Activated naive CD4-positive, alpha-beta T cell treated with anti-CD3 and anti-CD28 coated beads, Interleukin-2, amount 50 U/mL, for 24 hours (primary cell): ENCODE data around the gene DYRK1A.

Experiments
- H3K27ac Mint-ChIP-seq: one replicate; pipeline ENCODE4 v1.8.0; 2021; ENCODE audit warnings: mild to moderate bottlenecking, mixed read lengths
- H3K27me3 Mint-ChIP-seq: one replicate; pipeline ENCODE4 v1.8.0; 2021; ENCODE audit warnings: mixed read lengths
- H3K36me3 Mint-ChIP-seq: one replicate; pipeline ENCODE4 v1.8.0; 2021; ENCODE audit warnings: mixed read lengths
- H3K4me1 Mint-ChIP-seq: one replicate; pipeline ENCODE4 v1.8.0; 2021; ENCODE audit warnings: mixed read lengths
- H3K4me3 Mint-ChIP-seq: one replicate; pipeline ENCODE4 v1.8.0; 2021; ENCODE audit warnings: mild to moderate bottlenecking, mixed read lengths
- H3K9me3 Mint-ChIP-seq: one replicate; pipeline ENCODE4 v1.8.0; 2021; ENCODE audit warnings: mixed read lengths

Gene DYRK1A

DNA sequence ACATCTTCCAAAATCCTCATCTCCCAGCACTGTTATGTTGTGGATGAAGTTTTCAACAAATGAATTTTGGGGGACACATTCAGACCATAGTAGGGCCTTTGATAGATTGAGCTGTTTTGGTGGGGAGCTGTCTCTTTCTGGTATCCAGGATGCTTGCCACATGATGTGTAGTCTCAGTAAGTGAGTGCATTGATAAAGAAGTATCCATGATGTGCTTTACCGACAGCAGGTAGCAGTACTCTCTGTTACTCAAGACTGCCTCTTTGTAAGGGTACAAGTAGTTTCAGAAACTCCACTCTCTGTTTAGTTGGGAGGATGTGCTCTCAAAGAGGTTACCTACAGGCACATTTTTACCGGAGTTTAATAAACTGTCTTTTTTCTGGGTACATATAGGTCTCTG is 26.5 kb downstream of the DYRK1A start:
- no peaks in the 10 kb centered on the region for H3K9me3 Mint-ChIP-seq
- peaks cover 86% of the 10 kb centered on the region for H3K4me1 Mint-ChIP-seq
- peak overlapping the region; percentile 47 for H3K4me3 Mint-ChIP-seq
- H3K27me3 Mint-ChIP-seq, result no peaks in the 10 kb centered on the region
- H3K36me3 Mint-ChIP-seq, result no peaks in the 10 kb centered on the region
- H3K27ac Mint-ChIP-seq, result peak overlapping the region; percentile 69

DNA sequence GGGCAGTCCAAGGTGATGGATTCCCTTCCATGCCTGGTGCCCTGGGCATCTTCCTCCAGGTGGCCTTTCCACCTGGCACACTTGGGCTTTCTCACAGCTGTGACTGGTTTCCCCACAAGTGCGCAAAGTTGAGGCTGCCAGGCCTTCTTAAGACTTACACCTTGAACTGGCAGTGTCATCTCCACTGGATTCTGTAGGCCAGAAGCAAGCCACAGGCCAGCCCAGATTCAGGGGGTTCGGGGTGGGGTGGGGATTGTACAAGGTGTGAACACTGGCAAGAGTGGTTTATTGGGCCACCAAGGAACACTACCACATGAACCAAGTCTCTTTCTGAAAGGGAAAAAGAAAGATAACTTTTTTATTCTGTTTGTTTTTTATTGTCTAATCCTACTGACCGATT is 27.2 kb downstream of the DYRK1A start:
- Mint-ChIP-seq H3K9me3 (no peaks in the 10 kb centered on the region), H3K36me3 (no peaks in the 10 kb centered on the region), H3K27me3 (no peaks in the 10 kb centered on the region), H3K4me3 (no peak overlapping the region), H3K27ac (no peak overlapping the region), H3K4me1 (peaks cover 89% of the 10 kb centered on the region)

- Mint-ChIP-seq H3K27me3 (no peaks in the 10 kb centered on the region), H3K36me3 (peaks cover 1% of the 10 kb centered on the region), H3K4me3 (peak overlapping the region; percentile 47), H3K9me3 (no peaks in the 10 kb centered on the region), H3K27ac (peak overlapping the region; percentile 91), H3K4me1 (peaks cover 92% of the 10 kb centered on the region)
Observed at GRCh38 chr21:37395961-37396360, 29.4 kb downstream of the DYRK1A start.

- Mint-ChIP-seq H3K9me3 (no peaks in the 10 kb centered on the region), H3K4me1 (peaks cover 92% of the 10 kb centered on the region), H3K27ac (peak overlapping the region; percentile 35), H3K4me3 (peak overlapping the region; percentile 7), H3K36me3 (peaks cover 1% of the 10 kb centered on the region), H3K27me3 (no peaks in the 10 kb centered on the region)
Observed at GRCh38 chr21:37396855-37397254, 30.3 kb downstream of the DYRK1A start.

DNA sequence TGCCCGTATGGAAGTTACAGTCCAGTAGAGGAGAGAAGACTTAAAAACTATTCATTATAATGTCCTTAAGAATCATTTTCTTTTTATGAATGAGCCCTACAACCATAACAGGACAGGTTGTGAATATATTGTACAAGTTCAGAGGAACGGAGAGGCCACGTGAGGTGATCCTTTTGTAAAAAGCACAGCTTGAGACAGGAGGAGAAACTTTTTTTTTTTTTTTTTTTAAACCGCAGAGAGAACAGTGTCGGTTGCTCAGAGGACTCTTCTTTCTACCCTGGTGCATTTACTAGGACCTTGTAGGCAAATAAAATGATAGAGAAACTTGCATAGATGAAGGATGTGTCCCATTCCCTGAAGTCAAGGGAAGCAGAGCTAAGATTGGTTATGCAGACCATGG is 32.1 kb downstream of the DYRK1A start:
- H3K27ac Mint-ChIP-seq, result peak overlapping the region; percentile 82
- H3K27me3 Mint-ChIP-seq, result no peaks in the 10 kb centered on the region
- peaks cover 8% of the 10 kb centered on the region for H3K36me3 Mint-ChIP-seq
- no peaks in the 10 kb centered on the region for H3K9me3 Mint-ChIP-seq
- peaks cover 93% of the 10 kb centered on the region for H3K4me1 Mint-ChIP-seq
- H3K4me3 Mint-ChIP-seq, result peak overlapping the region; percentile 69

GRCh38 chr21:37402251-37402867 is 35.8 kb downstream of the DYRK1A start:
- H3K9me3 Mint-ChIP-seq, result no peaks in the 10 kb centered on the region
- H3K4me1 Mint-ChIP-seq, result peaks cover 97% of the 10 kb centered on the region
- H3K36me3 Mint-ChIP-seq, result peaks cover 8% of the 10 kb centered on the region
- no peaks in the 10 kb centered on the region for H3K27me3 Mint-ChIP-seq
- H3K4me3 Mint-ChIP-seq, result peak overlapping the region; percentile 20
- H3K27ac Mint-ChIP-seq, result peak overlapping the region; percentile 80

GRCh38 chr21:37405629-37406028 is 39.1 kb downstream of the DYRK1A start:
- peaks cover 14% of the 10 kb centered on the region for H3K36me3 Mint-ChIP-seq
- H3K27ac Mint-ChIP-seq, result peak overlapping the region; percentile 1

GRCh38 chr21:37407719-37408420 is 41.3 kb downstream of the DYRK1A start:
- Mint-ChIP-seq H3K27ac (peak overlapping the region; percentile 89), H3K4me1 (peaks cover 90% of the 10 kb centered on the region), H3K36me3 (peaks cover 8% of the 10 kb centered on the region), H3K9me3 (no peaks in the 10 kb centered on the region), H3K4me3 (peak overlapping the region; percentile 56), H3K27me3 (no peaks in the 10 kb centered on the region)

More at GRCh38 chr21:37405629-37406028, 39.1 kb downstream of the DYRK1A start:
- peaks cover 93% of the 10 kb centered on the region for H3K4me1 Mint-ChIP-seq
- peak overlapping the region; percentile 4 for H3K4me3 Mint-ChIP-seq
- no peaks in the 10 kb centered on the region for H3K9me3 Mint-ChIP-seq
- H3K27me3 Mint-ChIP-seq, result no peaks in the 10 kb centered on the region

- H3K4me1 Mint-ChIP-seq, result peaks cover 90% of the 10 kb centered on the region
- peak overlapping the region; percentile 68 for H3K4me3 Mint-ChIP-seq
- no peaks in the 10 kb centered on the region for H3K9me3 Mint-ChIP-seq
- peaks cover 8% of the 10 kb centered on the region for H3K36me3 Mint-ChIP-seq
- no peaks in the 10 kb centered on the region for H3K27me3 Mint-ChIP-seq
- peak overlapping the region; percentile 94 for H3K27ac Mint-ChIP-seq
Observed at GRCh38 chr21:37408464-37409193, 42.1 kb downstream of the DYRK1A start.

DNA sequence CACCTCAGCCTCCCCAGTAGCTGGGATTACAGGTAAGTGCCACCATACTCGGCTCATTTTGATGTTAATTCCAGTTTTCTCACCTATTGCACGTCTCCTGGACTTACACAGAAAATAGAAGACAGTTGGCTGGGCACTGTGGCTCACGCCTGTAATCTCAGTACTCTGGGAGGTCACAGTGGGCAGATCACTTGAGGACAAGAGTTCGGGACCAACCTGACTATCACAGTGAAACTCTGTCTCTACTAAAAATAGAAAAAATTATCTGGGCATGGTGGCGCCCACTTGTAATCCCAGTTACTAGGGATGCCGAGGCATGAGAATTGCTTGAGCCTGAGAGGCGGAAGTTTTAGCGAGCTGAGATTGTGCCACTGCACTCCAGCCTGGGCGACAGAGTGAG is 44.1 kb downstream of the DYRK1A start:
- no peak overlapping the region for H3K27ac Mint-ChIP-seq
- H3K4me1 Mint-ChIP-seq, result peaks cover 90% of the 10 kb centered on the region
- H3K27me3 Mint-ChIP-seq, result no peaks in the 10 kb centered on the region
- H3K4me3 Mint-ChIP-seq, result no peak overlapping the region
- H3K9me3 Mint-ChIP-seq, result no peaks in the 10 kb centered on the region
- H3K36me3 Mint-ChIP-seq, result peaks cover 8% of the 10 kb centered on the region

- H3K27ac Mint-ChIP-seq, result peak overlapping the region; percentile 18
Observed at GRCh38 chr21:37412603-37413360, 46.2 kb downstream of the DYRK1A start.

DNA sequence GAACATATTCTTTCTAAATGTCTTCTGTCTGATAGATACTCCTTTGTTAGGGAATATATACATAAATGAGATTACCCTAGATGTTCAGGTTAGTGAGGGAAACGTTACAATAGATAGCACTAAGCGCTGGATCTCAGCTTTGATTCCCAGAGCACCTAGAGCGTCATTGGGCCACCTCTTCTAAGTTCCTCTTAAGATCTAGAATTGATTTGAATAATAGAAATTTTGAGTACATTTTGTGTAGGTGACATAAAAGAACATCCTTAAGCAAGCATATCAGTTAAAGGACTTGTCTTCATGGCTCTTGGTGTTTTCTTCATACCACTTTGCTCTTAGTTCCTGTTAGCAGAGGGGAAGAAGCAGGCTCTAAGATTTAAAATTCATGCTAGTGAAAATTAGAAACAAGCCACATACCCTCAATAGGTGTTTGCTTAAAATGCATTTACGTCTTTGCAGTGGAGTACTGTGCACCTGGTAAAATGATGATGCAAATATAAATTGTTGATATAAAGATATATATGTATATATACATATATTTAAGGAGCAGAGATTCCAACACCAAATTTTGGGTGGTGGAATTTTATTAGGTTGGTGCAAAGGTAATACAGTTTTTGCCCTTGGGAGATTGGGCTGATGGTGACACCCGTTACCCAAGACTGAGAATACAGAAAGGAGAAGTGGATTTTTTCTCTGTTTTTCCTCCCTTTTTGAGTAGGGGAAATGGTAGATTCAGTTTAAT is 47.1 kb downstream of the DYRK1A start:
- Mint-ChIP-seq H3K27me3 (no peaks in the 10 kb centered on the region), H3K9me3 (no peaks in the 10 kb centered on the region), H3K4me1 (peaks cover 90% of the 10 kb centered on the region), H3K27ac (peak overlapping the region; percentile 52), H3K36me3 (peaks cover 4% of the 10 kb centered on the region), H3K4me3 (peak overlapping the region; percentile 23)

More at GRCh38 chr21:37412603-37413360, 46.2 kb downstream of the DYRK1A start:
- peaks cover 89% of the 10 kb centered on the region for H3K4me1 Mint-ChIP-seq
- H3K27me3 Mint-ChIP-seq, result no peaks in the 10 kb centered on the region
- peaks cover 6% of the 10 kb centered on the region for H3K36me3 Mint-ChIP-seq
- H3K9me3 Mint-ChIP-seq, result no peaks in the 10 kb centered on the region
- H3K4me3 Mint-ChIP-seq, result peak overlapping the region; percentile 0

DNA sequence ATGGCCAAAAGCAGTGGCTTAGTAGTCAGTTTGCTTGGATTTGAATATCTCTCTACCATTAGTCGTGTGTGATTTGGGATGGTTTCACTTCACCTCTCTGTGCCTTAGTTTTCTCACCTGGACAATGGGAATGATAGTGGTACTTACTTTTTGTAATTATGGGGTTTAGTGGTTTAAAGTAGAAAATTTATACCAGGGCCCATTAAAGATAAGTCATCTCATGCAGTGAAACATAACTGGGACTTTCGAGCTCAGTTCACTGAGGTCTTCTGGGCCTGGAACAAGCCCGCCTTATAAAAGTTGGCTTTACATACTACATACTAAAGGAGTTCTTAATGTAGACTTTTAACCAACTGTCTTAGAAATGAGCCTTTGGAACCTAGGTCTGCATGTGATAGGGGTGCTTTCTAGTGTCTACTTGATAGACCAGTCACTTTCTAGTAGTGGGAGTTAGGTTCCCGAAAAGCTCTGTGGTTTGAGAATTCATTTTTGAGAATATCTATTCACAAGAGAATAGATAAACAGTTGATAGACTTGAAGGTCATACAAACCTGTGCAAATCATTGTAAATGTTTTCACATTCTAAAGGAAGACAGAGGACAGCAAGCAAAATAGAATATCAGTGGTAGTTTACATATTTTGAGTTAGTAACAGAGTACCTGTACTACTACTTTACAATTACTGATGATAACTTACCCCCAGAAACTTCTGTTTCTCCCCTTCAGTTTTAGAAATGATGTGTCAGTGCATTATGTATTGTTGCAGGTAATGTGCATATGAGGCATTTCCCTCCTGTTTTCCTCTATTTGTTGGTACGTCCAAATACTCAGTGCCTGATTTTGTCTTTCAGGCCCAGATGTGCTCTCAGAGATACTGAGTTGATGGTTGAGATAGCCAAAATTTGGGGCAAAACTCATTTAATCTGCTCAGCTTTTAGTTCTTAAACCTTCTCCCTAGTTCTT is 48.0 kb downstream of the DYRK1A start:
- Mint-ChIP-seq H3K4me1 (peaks cover 92% of the 10 kb centered on the region), H3K4me3 (no peak overlapping the region), H3K27me3 (no peaks in the 10 kb centered on the region), H3K9me3 (no peaks in the 10 kb centered on the region), H3K36me3 (peaks cover 3% of the 10 kb centered on the region), H3K27ac (peak overlapping the region; percentile 76)

GRCh38 chr21:37415939-37416338 is 49.4 kb downstream of the DYRK1A start:
- Mint-ChIP-seq H3K4me3 (no peak overlapping the region), H3K36me3 (peaks cover 7% of the 10 kb centered on the region), H3K27ac (peak overlapping the region; percentile 69), H3K4me1 (peaks cover 94% of the 10 kb centered on the region), H3K27me3 (no peaks in the 10 kb centered on the region), H3K9me3 (no peaks in the 10 kb centered on the region)
